NCI-H510A treated with DMSO at 0.1 percent for 48 hours (cell line): Measurements from ENCODE around the gene OGFOD3.
"Not testable (repeated sequence)": the region's sequence is repeated elsewhere in the genome, so short reads cannot be mapped to it uniquely, and the experiment has no call there.

Source experiments
- DNase-seq: peaks from one replicate; lab custom pipeline; 2025; lab: John Stamatoyannopoulos, UW

OGFOD3 gene

DNA sequence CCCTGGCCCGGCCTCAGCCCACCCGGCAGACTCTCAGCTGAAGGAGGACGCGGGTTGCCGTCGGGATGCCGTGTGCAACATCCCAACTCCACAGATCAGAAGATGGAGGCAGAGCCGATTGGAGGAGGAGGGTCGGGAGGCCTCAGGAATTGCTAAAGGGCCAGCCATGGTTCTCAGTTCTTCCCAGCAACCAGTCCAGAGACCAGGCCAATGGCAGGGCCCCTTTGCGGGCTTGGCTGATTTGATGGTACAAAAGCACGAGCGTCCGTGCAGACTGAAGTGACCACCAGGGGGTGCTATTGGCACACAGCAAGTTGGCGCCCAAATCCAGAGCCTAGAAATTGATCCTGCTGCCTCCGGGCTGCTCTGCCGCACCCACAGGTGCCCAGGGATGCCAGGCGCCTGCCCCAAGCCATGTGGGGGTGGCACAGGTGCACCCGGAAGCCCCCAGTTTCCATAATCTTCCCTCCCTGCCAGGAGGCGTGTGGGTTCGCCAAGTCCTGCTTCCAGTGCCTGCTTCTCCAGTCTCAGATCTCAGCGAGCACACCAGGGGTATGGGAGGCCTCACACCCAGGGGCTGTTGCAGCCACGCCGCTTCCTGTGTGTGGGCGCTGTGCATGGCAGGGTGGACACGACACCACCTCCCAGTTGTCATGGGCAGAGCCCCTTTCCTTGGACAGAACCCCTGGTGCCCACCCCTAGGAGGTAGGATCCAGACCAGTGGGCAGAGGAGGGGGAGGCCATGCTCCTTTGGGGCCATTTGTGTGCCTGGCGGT lies 66.5 kb downstream of the OGFOD3 start:
- DNase-seq: peak; percentile 87

DNA sequence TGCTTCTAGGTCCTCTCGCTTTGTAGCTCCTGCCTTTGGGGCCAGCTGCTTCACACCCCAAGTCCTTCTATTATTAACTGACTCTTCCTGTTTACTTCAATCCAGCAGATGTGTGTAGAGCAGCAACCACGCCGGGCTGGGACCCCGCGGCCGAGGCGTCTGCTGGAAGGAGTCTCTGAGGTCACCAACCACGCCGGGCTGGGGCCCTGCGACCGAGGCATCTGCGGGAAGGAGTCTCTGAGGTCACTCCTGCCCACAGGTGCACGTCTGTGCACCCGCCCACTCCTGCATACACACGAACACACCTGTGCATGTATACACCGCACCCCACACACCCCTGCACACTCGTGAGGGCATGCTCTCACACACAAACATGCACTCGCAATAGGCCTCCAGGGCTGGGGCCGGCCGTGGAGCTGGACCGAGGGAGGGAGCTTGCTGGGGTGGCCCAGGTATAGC lies 67.1 kb downstream of the OGFOD3 start:
- no peak for DNase-seq

DNA sequence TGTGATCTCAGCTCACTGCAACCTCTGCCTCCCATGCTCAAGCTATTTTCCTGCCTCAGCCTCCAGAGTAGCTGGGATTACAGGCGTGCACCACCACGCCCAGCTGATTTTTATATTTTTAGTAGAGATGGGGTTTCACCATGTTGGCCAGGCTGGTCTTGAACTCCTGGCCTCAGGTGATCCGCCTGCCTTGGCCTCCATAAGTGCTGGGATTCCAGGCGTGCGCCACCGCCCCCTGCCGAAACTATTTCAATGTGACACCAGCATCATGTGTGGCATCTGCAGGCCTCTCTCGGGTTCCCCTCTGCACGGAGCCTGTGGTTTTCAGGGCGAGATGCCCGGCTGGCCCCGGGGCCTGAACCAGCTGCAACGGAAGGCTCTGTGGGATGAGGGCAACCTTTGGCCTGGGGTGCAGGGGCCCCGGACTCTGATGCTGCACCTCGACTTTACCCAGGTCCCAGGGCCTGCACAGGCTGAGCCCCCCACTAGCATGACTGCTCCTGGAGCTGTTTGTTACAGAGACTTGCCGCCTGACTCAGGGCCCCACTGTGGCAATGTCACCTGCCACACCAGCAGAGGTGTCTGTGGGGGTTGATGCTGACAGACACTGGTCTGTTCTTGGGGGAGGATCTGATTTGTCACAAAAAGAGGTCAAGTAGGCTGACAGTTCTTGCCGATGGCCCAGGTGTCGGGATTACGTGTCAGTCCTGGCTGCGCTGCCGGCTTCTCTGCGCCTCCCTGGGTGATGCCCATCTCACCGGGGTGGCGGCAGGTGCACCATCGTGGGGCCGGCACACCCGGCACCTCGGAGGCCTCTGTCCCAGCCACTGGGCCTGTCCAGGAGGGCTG lies 68.0 kb downstream of the OGFOD3 start:
- DNase-seq: no peak

DNA sequence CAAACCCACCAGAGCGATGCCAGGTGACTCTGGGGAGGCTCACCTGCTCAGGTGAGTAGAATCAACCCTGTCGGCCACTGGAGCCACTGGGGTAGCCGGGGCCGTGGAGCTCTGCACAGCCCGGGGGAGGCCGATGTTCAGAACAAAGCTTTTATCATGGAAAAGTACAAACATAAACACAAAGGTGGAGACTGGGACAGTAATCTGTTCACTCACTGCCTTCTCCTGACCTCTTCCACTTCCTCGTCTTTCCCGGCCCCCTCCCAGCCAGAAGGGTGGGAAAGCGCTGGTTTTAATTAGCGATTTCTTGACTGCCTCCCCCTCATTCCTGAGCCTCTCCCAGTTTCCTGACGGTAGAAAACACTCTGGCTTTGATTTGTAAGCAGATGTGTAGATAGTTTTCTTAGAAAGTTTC lies 69.1 kb downstream of the OGFOD3 start:
- DNase-seq: no peak

DNA sequence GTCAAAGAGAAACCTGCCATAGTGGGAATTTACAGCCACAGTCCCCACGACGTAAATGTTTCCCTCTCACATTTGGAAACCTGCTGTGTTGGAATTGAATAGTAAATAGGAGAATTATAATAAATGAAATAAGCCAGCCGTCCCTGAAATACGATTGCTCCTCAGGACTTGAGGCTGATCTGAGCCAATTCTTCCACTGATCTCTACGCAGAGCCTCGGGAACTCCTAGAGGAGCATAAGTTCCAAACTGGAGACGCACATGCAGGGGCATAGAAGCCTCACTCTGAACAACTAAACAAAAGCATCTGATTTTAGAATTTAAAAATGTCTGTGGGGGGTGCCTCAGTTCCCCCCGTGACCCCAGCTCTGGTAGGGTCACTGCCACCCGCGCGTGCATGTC lies 69.5 kb downstream of the OGFOD3 start:
- DNase-seq: no peak

DNA sequence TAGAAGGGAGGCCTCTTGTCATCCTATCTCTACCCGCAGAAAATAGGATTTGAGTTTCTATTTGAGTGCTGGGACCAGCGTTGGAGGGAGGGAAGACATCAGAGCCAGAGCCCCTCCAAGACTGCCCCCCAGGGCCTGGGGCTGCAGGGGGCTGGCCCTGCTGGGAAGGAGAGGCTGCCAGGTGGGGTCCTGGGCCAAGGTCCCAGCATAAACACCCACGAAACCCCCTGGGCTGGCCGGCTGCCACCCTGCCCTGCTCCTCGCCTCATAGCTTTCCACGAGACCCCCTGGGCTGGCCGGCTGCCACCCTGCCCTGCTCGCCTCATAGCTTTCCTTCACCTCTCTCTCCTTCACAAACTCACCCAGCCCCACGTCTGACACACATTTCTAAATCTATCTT lies 70.0 kb downstream of the OGFOD3 start:
- DNase-seq: no peak

DNA sequence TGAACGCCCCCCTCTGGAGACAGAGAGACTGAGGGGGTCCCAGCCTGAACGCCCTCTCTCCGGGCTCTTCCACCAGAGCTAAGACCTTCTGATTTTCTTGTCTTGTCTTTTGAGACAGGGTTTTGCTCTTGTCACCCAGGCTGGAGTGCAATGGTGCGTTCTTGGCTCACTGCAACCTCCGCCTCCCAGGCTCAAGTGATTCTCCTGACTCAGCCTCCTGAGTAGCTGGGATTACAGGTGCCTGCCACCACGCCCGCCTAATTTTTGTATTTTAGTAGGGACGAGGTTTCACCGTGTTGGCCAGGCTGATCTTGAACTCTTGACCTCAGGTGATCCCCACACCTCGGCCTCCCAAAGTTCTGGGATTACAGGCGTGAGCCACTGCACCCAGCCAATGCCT lies 70.4 kb downstream of the OGFOD3 start:
- DNase-seq: not testable (repeated sequence)

DNA sequence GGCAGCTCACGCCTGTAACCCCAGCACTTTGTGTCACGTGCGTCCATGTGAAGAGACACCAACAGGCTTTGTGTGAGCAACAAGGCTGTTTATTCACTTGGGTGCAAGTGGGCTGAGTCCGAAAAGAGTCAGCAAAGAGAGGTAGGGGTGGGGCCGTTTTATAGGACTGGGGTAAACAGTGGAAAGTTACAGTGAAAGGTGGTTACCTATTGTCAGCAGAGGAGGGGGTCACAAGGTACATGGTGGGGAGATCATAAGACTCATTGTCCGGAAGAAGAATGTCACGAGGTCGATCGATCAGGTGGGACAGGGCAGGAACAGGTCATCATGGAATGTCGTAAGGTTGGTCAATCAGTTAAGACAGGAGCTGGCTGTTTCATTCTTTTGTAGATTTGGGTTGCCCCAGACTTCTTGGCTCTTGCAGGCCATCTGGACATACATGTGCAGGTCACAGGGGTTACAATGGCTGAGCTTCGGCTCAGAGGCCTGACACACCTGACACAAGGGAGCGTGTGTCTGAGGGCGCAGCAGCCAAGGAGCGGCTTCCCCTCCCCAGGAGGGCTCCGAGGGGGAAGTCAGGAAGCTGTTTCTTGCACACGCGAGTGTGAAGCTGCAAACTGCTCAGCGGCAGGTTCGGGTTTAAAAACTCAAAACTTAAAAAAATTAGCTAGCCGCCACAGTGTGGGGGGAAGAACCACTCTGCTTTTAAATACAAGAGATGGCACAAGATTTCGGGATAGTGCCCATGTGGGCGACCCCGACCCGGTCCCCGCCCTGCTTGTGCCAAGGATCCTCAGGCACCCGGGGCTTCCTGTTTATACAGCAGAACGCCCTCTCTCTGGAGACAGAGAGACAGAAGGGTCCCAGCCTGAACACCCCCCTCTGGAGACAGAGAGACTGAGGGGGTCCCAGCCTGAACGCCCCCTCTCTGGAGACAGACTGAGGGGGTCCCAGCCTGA lies 71.8 kb downstream of the OGFOD3 start:
- DNase-seq: no peak

DNA sequence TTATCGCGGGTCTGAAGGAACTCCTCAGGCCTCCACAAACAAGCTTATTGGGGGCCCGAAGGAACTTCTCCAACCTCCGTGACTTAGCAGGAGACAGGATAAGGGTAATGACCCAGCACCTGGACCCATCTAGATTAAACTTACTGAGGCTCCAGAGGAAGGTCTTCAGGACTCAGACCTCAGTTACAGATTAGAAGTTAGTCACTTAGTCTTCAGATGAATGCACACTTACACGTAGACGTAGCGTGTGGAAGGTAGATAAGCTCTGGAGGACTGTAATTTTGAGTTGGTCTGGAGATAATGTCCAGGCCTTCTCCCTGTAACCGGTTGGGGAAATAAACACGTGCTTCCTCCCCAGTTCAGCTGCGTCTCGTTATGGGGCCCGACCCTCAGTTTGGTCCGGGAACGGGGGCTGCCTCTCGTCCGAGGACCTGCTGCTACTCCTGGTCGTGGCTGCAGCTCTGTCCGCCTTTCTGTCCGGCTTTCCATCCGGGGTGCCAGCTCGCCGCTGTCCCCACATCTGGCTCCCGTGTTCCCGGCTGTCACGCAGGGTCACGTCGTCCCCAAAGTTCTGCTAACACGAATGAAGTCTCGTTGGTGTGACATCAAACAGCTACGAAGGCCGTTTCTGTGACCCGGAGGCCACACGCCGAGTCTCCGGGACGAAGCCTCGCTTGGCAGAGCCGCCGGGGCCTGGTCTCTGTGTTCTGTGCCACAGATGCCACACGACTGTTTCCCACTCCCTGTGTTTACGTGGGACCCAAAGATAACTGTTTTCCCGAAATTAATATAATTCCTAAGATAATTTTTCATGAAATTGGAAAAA lies 73.0 kb downstream of the OGFOD3 start:
- no peak for DNase-seq

DNA sequence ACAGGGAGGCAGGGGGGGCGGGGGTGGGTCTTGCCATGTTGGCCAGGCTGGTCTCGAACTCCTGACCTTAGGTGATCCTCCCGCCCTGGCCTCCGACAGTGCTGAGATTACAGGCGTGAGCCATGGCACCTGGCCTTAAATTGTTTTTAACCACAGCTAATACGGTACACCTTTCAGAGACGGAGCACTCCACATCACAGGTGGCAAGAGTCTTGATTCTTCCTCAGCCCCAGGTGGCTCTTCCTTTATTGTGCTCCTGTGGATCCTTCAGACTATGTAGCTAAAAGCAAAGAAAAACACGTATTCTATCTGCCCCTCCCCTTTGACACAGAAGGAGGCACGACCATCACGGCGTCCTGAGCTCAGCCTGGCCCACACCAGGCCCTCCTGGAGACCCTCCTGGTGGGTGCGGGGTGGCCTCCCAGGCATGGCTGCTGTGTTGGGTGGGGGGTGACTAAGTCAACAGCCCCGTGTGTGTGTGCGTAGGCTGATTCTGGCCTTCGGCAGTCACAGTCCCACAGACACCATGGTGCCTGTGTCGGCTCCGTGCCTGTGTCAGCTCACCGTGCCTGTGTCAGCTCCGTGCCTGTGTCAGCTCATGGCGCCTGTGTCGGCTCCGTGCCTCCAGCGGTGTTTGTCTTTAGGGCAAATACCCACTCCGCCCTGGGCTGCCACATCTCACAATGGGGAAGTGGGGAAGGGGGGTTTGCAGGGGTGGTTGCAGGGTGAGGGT lies 74.0 kb downstream of the OGFOD3 start:
- no peak for DNase-seq

DNA sequence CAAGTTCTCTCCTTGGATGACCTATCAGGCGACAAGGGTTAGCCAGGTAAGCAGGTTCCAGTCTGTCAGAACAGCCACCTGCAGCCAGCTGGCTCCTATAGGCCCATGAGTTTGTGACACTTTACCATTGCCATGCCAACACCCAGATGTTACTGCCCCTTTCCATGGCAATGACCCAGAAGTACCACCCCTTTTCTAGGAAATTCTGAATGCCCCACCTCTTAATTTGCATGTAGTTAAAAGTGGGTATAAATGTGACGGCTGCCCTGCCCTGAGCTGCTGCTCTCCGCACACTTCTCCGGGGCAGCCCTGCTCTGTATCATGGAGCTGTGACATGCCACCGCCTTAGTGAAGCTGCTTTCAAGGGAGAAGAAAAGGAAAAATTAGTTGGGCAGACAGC lies 74.8 kb downstream of the OGFOD3 start:
- DNase-seq: no peak

DNA sequence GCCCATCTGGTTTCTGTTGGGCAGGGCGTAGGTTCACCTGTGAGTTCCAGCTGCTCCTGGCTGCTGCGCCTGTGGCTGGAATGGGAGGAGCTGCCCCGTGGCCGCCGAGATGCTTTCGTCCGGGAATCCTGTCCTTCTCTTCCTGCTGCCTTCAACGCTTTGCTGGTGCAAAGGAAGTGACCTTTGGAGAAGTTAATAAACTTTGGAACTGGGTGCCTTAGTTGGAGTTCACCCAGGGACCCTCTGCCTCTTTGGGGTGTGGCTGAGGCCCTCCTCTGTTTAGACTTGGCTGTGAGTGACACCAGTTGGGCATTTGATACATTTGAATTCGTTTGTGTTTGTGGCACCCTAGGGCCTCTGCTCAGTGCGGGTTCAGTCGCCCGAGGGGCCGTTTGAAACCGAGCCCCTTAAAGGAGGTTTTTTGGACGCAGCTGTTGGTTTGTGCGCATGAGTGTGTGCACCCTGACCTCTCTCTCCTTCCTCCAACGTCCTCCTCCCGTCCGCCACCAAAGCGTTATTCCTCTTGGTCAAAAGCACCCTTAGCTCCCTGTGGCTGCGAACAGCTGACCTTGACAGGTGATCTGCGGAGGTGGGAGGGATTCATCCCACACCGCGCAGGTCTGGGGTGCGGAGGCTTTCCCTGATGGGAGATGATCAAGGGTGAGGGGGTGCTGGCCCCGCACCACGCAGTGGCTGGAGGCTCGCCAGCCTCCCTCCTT lies 75.9 kb downstream of the OGFOD3 start:
- no peak for DNase-seq

DNA sequence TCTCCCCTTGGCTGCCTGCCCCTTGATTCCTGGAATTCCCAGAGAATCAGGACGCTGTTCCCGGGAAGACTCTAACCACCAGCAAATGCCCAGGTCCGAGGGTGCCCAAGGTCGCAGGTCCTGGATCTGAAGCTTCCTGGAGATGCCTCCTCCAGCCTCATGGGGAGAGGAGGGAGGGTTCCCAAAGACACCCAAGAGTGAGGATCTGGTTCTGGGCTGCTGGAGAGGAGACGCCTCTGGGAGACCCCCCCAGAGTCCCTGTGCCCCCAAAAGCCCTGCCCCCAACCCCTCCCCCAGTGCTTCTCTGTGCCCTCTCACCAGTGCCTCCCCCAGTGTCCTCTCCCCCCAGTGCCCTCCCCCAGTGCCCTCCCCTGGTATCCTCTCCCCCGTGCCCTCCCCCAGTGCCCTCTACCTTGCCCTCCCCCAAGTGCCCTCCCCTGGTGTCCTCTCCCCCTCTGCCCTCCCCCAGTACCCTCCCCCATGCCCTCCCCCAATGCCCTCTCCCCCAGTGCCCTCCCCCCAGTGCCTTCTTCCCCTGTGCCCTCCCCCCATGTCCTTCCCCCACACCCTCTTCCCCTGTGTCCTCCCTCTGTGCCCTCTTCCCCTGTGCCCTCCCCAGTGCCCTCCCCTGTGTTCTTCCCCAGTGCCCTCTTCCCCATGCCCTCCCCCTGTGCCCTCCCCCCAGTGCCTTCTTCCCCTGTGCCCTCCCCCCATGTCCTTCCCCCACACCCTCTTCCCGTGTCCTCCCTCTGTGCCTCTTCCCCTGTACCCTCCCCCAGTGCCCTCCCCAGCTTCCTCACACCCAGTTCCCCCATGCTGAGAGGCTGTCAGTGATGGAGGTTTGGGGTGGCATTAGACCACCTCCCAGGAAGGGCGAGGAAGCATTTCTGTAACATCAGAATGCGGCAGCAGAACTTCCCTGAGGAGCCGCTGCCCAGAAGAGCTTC lies 78.5 kb downstream of the OGFOD3 start:
- no peak for DNase-seq
